ENCODE measurements around the gene ARHGEF28.

DNA sequence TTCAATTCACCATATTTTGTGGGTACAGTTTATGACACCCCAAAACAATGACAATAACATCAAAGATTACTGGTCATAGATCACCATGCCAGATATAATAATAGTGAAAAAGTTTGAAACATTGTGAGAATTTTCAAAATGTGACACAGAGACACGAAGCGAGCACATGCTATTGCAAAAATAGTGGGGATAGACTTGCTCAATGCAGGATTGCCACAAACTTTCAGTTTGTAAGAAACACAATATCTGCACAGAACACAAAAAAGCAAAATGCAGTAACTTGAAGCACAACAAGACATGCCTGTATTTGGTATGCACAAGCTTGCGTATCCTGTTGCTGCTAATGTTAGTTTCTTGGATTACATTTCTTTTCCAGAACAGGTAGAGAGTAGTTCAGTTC is 35.8 kb downstream of the ARHGEF28 start:
- TF ChIP-seq, protein P1, sequence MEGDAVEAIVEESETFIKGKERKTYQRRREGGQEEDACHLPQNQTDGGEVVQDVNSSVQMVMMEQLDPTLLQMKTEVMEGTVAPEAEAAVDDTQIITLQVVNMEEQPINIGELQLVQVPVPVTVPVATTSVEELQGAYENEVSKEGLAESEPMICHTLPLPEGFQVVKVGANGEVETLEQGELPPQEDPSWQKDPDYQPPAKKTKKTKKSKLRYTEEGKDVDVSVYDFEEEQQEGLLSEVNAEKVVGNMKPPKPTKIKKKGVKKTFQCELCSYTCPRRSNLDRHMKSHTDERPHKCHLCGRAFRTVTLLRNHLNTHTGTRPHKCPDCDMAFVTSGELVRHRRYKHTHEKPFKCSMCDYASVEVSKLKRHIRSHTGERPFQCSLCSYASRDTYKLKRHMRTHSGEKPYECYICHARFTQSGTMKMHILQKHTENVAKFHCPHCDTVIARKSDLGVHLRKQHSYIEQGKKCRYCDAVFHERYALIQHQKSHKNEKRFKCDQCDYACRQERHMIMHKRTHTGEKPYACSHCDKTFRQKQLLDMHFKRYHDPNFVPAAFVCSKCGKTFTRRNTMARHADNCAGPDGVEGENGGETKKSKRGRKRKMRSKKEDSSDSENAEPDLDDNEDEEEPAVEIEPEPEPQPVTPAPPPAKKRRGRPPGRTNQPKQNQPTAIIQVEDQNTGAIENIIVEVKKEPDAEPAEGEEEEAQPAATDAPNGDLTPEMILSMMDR (IDR thresholded peaks at IDR 0.05; ENCODE audit: poor library complexity) = no peak
- TF ChIP-seq EZH2 (IDR thresholded peaks at IDR 0.05; ENCODE audit: borderline replicate concordance) = no peak
